Suprapubic skin (tissue), 4 donors: ENCODE data around the gene SEPHS1. TPM values are rescaled to one million over a fixed set of nuclear protein-coding genes. Genes with fewer than 3 reads are reported as not detected.

Source experiments
- DNase-seq, 2 donors: peaks; one replicate each; pipeline ENCODE4 v3.0.0-alpha.2; 2019; ENCODE audit warnings: low spot score in 2 of 2
- H3K27ac ChIP-seq: fragments of 200-600 bp; sonication (generic); one replicate; pipeline ENCODE4 v1.5.1; 2019
- H3K27me3 ChIP-seq: fragments of 200-600 bp; sonication (generic); one replicate; pipeline ENCODE4 v1.5.1; 2019
- H3K36me3 ChIP-seq: fragments of 200-600 bp; sonication (generic); one replicate; pipeline ENCODE4 v1.5.1; 2019
- H3K4me1 ChIP-seq: fragments of 200-600 bp; sonication (generic); one replicate; pipeline ENCODE4 v1.5.1; 2019
- H3K4me3 ChIP-seq: fragments of 200-600 bp; sonication (generic); one replicate; pipeline ENCODE4 v1.5.1; 2019; ENCODE audit warnings: mild to moderate bottlenecking
- H3K9me3 ChIP-seq: fragments of 200-600 bp; sonication (generic); one replicate; pipeline ENCODE4 v1.5.1; 2019
- EP300 ChIP-seq: sonication (generic); formaldehyde crosslinking; IDR thresholded peaks from one replicate; pipeline ENCODE4 v1.6.1; 2017; ENCODE audit warnings: antibody characterized with exemption
- POLR2A ChIP-seq, 2 donors: fragments of 450-650 bp; IDR thresholded peaks; one replicate each; pipeline ENCODE4 v1.6.1; 2017; ENCODE audit warnings: antibody characterized with exemption in 2 of 2, mild to moderate bottlenecking in 2 of 2, moderate library complexity in 2 of 2
- POLR2AphosphoS5 ChIP-seq, 3 donors: sonication (generic); formaldehyde crosslinking; IDR thresholded peaks; one replicate each; pipeline ENCODE4 v1.6.1; 2017; ENCODE audit warnings: antibody characterized with exemption in 3 of 3
- WGBS: methylation state at CpG from one replicate; pipeline ENCODE4 v1.1.5; 2018; 5-methylcytosine and 5-hydroxymethylcytosine counted together
- total RNA-seq, 4 donors: library from RNA; depleted of rRNA; stranded (reverse); fragments of >200 nt; gene quantifications; one replicate each; pipeline ENCODE4 v1.1.0, GENCODE V29; 2016
- TF ChIP-seq, protein P1 (sequence below), 2 donors: fragments of 200-600 bp in 1 of 2; fragments of 450-650 bp in 1 of 2; sonication (generic) in 1 of 2; IDR thresholded peaks; one replicate each; pipeline ENCODE4 v1.5.1; 2016 to 2019; ENCODE audit warnings: antibody characterized with exemption in 2 of 2, mild to moderate bottlenecking in 1 of 2, moderate library complexity in 1 of 2

The SEPHS1 gene
- total RNA-seq, 4 donors from 2014 or later: 23.1 to 31.6 (median 25.4) TPM

DNA sequence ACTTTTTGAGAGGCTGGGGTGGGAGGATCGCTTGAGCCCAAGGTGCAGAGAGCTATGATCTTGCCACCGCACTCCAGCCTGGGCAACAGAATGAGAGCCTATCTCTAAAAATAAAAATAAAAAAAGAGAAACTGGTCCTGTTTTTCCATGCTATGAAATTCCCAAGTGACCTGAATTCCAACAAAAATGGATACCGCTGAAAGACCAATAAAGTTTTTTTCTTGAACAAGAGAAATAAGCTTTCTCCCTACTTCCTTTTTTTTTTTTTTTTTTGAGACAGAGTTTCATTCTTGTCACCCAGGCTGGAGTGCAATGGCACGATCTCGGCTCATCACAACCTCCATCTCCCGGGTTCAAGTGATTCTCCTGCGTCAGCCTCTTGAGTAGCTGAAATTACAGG lies 12.5 kb upstream of the SEPHS1 start:
- H3K36me3 ChIP-seq: no peaks in the 10 kb centered on the region
- no peak for DNase-seq
- 80% methylated on average over 7 of the region's 7 CpGs for WGBS
- no peaks in the 10 kb centered on the region for H3K4me1 ChIP-seq
- H3K27me3 ChIP-seq: no peaks in the 10 kb centered on the region
- no peaks in the 10 kb centered on the region for H3K9me3 ChIP-seq
- H3K27ac ChIP-seq: no peak overlapping the region
- TF ChIP-seq POLR2A (IDR thresholded peaks at IDR 0.05): no peak
- TF ChIP-seq EP300: no peak
- TF ChIP-seq, protein P1, sequence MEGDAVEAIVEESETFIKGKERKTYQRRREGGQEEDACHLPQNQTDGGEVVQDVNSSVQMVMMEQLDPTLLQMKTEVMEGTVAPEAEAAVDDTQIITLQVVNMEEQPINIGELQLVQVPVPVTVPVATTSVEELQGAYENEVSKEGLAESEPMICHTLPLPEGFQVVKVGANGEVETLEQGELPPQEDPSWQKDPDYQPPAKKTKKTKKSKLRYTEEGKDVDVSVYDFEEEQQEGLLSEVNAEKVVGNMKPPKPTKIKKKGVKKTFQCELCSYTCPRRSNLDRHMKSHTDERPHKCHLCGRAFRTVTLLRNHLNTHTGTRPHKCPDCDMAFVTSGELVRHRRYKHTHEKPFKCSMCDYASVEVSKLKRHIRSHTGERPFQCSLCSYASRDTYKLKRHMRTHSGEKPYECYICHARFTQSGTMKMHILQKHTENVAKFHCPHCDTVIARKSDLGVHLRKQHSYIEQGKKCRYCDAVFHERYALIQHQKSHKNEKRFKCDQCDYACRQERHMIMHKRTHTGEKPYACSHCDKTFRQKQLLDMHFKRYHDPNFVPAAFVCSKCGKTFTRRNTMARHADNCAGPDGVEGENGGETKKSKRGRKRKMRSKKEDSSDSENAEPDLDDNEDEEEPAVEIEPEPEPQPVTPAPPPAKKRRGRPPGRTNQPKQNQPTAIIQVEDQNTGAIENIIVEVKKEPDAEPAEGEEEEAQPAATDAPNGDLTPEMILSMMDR (IDR thresholded peaks at IDR 0.05): no peak
- H3K4me3 ChIP-seq: no peak overlapping the region

DNA sequence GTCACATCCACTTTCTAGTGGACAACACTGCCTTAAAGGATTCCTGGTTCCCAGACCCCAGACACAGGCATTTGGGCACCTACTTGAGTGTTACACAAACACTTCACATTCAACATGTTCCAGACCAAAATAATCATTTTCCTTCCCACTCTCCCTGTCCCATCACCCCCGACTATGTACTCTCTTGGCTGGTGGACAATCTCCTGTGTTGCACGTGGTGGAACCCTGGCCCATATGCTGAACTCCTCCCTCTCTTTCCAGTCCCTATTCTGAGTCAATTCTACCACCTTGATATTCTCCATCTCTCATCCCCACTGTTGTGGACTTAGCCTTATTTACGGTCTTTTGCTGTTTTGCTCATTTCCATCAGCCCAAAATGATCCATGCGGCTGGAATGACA lies 8.3 kb upstream of the SEPHS1 start:
- DNase-seq: no peak
- H3K4me1 ChIP-seq: no peaks in the 10 kb centered on the region
- no peaks in the 10 kb centered on the region for H3K9me3 ChIP-seq
- TF ChIP-seq POLR2AphosphoS5 (IDR thresholded peaks at IDR 0.05) (no peak), EP300 (no peak), POLR2A (IDR thresholded peaks at IDR 0.05) (no peak)
- TF ChIP-seq, protein P1 (IDR thresholded peaks at IDR 0.05): no peak
- H3K36me3 ChIP-seq: no peaks in the 10 kb centered on the region
- H3K4me3 ChIP-seq: no peak overlapping the region
- H3K27me3 ChIP-seq: peaks cover 17% of the 10 kb centered on the region
- H3K27ac ChIP-seq: no peak overlapping the region
- whole genome bisulfite sequencing: 60% methylated on average over 4 of the region's 4 CpGs

DNA sequence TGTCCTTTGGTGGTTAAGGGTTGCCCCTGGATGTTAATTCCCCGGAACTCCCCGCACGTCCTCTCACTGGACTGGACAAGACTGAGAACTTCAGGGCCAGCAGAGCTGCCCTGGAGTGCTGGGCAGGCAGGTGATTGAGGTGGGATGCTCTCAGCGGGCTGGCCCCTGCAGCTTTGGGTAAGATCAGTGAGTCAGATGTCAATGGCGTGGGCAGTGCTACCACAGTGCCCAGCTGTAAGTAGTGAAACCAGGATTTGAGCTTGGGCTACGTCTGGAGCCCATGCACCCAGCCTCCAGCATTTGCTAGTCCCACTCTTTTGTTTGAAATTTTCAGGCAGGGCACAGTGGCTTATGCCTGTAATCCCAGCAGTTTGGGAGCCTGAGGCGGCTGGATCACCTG lies 6.7 kb upstream of the SEPHS1 start:
- peaks cover 17% of the 10 kb centered on the region for H3K27me3 ChIP-seq
- no peaks in the 10 kb centered on the region for H3K36me3 ChIP-seq
- H3K27ac ChIP-seq: no peak overlapping the region
- no peaks in the 10 kb centered on the region for H3K9me3 ChIP-seq
- H3K4me1 ChIP-seq: peaks cover 6% of the 10 kb centered on the region
- TF ChIP-seq POLR2A (IDR thresholded peaks at IDR 0.05) (no peak), EP300 (no peak), POLR2AphosphoS5 (IDR thresholded peaks at IDR 0.05) (no peak)
- TF ChIP-seq, protein P1 (IDR thresholded peaks at IDR 0.05): no peak
- H3K4me3 ChIP-seq: no peak overlapping the region
- 87% methylated on average over 6 of the region's 7 CpGs for WGBS
- DNase-seq: no peak

DNA sequence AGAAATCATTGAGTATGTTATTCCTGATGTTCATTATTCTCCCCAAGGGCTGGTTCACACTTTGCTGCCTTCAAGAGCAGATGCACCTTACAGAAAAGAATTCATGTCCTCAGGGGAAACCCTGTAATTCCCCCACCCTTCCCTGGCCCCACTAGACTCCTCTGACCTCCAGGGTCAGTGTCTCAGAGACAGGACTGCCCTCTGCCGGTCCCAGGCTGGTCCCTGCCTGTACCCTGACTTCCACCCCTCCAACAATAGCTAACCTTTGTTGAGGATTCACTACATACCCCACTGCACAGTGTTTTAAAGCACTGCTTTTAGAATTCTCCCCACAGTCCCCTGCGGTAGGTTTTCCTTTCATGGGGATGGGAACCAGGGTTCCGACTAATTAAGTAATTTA lies 4.4 kb upstream of the SEPHS1 start:
- TF ChIP-seq POLR2A (IDR thresholded peaks at IDR 0.05) (no peak), EP300 (no peak), POLR2AphosphoS5 (IDR thresholded peaks at IDR 0.05) (no peak)
- TF ChIP-seq, protein P1 (IDR thresholded peaks at IDR 0.05): no peak
- peaks cover 17% of the 10 kb centered on the region for H3K27me3 ChIP-seq
- H3K4me3 ChIP-seq: no peak overlapping the region
- no peak overlapping the region for H3K27ac ChIP-seq
- WGBS: 57% methylated on average over 3 of the region's 3 CpGs
- peaks cover 17% of the 10 kb centered on the region for H3K4me1 ChIP-seq
- no peaks in the 10 kb centered on the region for H3K9me3 ChIP-seq
- no peak for DNase-seq
- H3K36me3 ChIP-seq: no peaks in the 10 kb centered on the region

DNA sequence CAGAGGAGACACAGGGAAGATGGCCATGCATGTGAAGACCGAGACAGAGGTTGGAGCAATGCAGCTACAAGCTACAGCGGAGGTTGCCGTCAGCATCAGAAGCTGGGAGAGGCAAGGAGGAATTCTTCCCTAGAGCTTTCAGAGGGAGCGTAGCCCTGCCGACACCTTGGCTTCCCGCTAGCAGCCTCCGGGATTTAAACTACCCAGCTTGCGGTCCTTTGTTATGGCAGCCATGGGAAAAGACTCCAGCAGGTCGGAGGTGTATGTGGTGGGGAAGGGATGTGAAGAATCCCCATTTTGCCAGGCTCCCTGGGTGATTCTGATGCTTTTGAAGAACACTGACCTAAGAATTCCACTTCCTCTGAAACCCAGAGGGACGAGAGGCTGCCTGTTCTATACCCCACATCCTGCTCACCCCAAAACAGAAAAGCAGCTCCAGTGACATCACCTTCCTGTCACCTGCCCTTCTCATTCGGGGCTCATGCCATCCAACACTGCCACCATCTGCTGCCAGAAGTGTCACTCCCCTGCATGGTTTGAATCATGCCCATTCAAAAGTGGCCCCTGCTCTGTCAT lies 3.3 kb upstream of the SEPHS1 start:
- 54% methylated on average over 9 of the region's 11 CpGs for WGBS
- no peak overlapping the region for H3K4me3 ChIP-seq
- H3K36me3 ChIP-seq: no peaks in the 10 kb centered on the region
- TF ChIP-seq, protein P1 (IDR thresholded peaks at IDR 0.05): no peak
- H3K27ac ChIP-seq: no peak overlapping the region
- H3K4me1 ChIP-seq: peaks cover 23% of the 10 kb centered on the region
- no peaks in the 10 kb centered on the region for H3K9me3 ChIP-seq
- no peak for DNase-seq
- H3K27me3 ChIP-seq: peaks cover 17% of the 10 kb centered on the region
